8988T (cell line): ENCODE data around the gene IL1RAPL1.
"Not testable (repeated sequence)": the region's sequence is repeated elsewhere in the genome, so short reads cannot be mapped to it uniquely, and the experiment has no call there.

Source experiments
- DNase-seq: peaks from one replicate; pipeline ENCODE4 v3.0.0; 2011

IL1RAPL1 gene

GRCh38 chrX:28800671-28801070 is 213.4 kb downstream of the IL1RAPL1 start:
- DNase-seq = not testable (repeated sequence)

GRCh38 chrX:28802625-28803024 is 215.4 kb downstream of the IL1RAPL1 start:
- DNase-seq = no peak

DNA sequence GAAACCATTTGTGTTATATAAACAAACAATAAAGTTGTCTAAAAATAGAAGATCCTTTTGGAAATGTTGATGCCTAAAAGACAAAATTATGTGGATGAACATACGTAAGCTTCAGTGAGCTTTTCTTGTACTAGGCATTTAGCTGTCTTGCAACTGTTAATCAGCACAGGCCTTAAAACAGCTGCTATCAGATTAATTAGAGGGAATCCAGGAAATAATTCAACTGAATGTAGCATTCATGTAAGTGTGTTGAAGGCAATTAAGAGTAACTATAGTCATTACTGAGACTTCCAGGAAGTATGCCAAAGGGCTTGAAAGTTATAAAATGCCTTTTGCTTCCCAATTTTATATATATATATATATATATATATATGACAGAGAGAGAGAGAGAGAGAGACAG is 248.7 kb downstream of the IL1RAPL1 start:
- DNase-seq = no peak

- no peak for DNase-seq
Measured at GRCh38 chrX:28843817-28844216, 256.6 kb downstream of the IL1RAPL1 start.

- no peak for DNase-seq
Measured at GRCh38 chrX:28847423-28847822, 260.2 kb downstream of the IL1RAPL1 start.

GRCh38 chrX:28848707-28849106 is 261.5 kb downstream of the IL1RAPL1 start:
- DNase-seq = no peak

GRCh38 chrX:28850955-28851354 is 263.7 kb downstream of the IL1RAPL1 start:
- DNase-seq = no peak

DNA sequence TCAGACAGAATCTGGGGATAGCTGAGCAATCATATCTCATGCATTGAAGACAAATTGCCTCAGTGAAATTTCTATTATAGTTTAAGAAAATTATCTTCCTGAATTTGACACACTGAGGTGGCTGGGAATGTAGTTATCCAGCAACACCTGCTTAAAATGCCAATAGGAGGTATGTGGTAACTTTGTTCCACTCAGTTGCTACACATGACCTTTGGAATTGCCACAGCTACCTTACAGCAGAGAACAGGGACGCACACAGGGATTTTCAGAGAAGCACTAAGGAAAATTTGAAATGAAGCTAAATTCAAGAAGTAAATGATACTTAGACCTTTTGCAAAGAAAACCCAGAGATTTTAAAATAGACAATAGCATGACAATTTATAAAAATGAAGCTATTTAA is 264.6 kb downstream of the IL1RAPL1 start:
- no peak for DNase-seq

DNA sequence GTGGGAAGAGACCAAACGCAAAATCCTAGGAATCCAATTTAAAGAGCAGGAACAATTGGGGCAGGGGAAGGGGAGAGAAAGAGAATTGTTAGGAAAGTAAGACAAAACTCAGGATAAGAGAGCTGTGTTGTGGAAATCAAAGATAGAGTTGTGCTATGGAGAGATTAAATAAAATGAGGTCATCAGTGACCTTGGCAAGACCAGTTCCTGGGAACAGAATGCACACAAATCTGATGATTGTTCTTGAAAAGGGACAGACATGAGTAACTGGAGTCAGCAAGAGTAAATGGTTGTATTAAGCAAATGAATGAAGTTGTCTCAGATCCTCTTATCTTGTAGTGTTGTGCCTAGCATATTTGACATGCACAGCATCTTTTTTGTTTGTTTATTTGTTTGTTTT is 267.4 kb downstream of the IL1RAPL1 start:
- no peak for DNase-seq

- DNase-seq = no peak
Measured at GRCh38 chrX:28876408-28876807, 289.2 kb downstream of the IL1RAPL1 start.

- DNase-seq = no peak
Measured at GRCh38 chrX:28876901-28877300, 289.7 kb downstream of the IL1RAPL1 start.

DNA sequence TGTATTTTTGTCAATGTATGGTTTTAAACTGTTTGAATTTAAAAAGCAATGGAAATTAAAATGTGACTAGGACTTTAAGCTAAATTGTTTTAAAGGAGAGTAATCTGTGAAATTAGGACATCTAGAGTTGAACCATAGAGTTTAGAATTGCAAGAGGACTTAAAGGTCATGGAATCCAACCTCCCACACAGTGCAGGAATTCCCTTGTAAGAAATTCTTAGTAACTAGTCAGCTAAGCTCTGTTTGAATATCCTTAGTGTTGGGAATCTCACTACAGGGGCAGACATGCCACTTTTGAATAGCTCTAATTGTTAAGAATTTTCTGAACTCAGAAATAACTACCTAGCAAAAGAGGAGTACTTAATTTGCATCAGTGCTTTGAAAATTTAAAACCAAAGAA is 292.9 kb downstream of the IL1RAPL1 start:
- DNase-seq = no peak

GRCh38 chrX:28884823-28885222 is 297.6 kb downstream of the IL1RAPL1 start:
- no peak for DNase-seq

GRCh38 chrX:28888416-28888815 is 301.2 kb downstream of the IL1RAPL1 start:
- no peak for DNase-seq

DNA sequence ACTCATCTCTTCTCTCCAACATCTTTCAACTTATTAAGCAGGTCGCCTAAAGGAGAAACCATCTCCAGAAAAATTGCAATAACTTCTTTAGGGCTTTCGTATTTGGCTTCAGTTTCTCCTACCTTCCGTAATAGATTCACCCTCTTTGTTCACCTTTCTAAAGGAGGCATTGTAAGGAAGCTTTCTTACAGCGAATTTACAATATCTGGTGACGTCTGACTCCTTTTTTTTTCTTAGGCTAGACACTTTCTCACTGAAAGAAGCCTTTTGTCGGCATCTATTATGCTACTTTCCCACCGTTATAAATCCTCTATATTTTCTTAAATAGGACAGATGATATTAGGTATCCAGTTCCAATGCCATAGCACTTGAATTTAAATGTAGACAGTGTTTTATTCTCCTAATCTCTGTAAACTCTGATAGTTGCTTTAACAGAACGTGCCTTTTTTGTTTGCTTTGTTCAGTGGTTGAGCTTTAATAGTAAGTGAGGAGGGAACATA is 302.4 kb downstream of the IL1RAPL1 start:
- DNase-seq = no peak

- DNase-seq = no peak
Measured at GRCh38 chrX:28901637-28902036, 314.4 kb downstream of the IL1RAPL1 start.

GRCh38 chrX:28910487-28910886 is 323.2 kb downstream of the IL1RAPL1 start:
- DNase-seq = no peak

GRCh38 chrX:28920153-28920943 is 333.1 kb downstream of the IL1RAPL1 start:
- DNase-seq = no peak

- DNase-seq = no peak
Measured at GRCh38 chrX:28922106-28922505, 334.9 kb downstream of the IL1RAPL1 start.

DNA sequence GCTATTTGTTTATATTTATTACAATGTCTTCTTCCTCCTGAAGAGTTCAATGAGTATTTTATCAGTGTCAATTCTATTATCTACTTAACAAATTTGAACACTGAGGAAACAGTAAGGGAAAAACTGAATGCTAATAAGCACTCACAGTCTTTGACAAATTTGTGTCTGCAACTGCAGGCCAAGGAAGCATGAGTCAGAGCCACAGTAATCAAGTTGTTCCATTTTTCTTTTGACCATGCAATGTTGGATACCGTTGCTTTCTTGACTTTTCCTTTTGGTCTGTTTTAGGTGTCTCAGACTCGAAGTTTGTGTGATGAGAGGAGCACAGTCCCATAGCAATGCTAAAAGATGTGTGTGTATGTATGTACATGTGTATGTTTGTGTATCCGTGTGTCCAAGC is 359.6 kb downstream of the IL1RAPL1 start:
- no peak for DNase-seq

- no peak for DNase-seq
Measured at GRCh38 chrX:28960063-28960462, 372.8 kb downstream of the IL1RAPL1 start.

DNA sequence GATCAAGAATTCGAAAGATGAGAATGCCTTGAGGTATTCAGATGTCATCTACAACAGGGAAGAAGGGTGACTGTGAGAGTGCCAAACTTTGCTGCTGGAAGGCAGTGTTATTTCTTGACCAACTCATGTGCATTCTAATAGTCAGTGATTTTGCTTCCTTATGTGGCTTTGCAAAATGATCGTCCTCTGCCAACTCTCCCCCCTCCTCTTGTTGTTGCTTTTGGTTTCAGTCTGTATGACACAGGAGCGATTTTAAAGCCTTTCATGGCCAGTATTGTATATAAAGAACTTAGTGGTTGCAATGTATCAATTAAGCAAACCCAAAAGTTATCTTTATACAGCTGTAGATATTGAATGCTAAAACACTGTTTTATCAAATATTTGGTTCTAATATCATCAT is 379.1 kb downstream of the IL1RAPL1 start:
- DNase-seq = no peak

GRCh38 chrX:28969126-28969525 is 381.9 kb downstream of the IL1RAPL1 start:
- no peak for DNase-seq

GRCh38 chrX:28979877-28980276 is 392.6 kb downstream of the IL1RAPL1 start:
- DNase-seq = no peak

DNA sequence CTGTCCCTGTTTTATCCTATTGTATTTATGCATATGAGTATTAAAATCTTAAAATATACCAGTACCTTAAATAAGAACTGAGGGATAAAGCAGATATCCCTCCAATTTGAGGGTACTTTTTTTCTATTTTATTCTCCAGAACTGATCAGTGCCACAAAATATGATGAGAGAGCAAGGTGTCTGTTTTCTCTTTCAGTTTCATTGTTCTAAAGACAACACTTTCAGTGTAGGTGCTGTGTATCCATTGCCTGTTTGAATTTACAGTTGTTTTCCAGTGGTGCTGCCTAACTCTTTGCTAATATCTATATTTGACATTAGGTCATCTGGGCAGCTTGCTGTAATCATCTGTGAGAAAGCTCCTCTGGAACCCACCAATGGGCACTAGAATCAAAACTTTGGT is 394.7 kb downstream of the IL1RAPL1 start:
- DNase-seq = no peak
